Chondrocyte (in vitro differentiated cells): ENCODE results near the gene TGFBR3. TPM values are rescaled to one million over a fixed set of nuclear protein-coding genes. Genes with fewer than 3 reads are reported as not detected.

Experiments
- DNase-seq: peaks from one replicate; pipeline ENCODE4 v3.0.0; 2021; ENCODE audit warnings: mixed read lengths, low spot score
- H3K27ac Mint-ChIP-seq: one replicate; pipeline ENCODE4 v1.8.0; 2021; ENCODE audit warnings: mild to moderate bottlenecking, moderate library complexity, mixed read lengths; ENCODE audit not compliant: unreplicated experiment
- H3K27me3 Mint-ChIP-seq: 2 replicates; pipeline ENCODE4 v1.8.0; 2021; ENCODE audit warnings: low read depth, mixed read lengths
- H3K36me3 Mint-ChIP-seq: 2 replicates; pipeline ENCODE4 v1.8.0; 2021; ENCODE audit warnings: low read depth, mixed read lengths
- H3K4me1 Mint-ChIP-seq: 2 replicates; pipeline ENCODE4 v1.8.0; 2021; ENCODE audit warnings: low read depth, mild to moderate bottlenecking, mixed read lengths
- H3K4me3 Mint-ChIP-seq: one replicate; pipeline ENCODE4 v1.8.0; 2021; ENCODE audit warnings: mild to moderate bottlenecking, moderate library complexity, mixed read lengths; ENCODE audit not compliant: unreplicated experiment
- H3K9me3 Mint-ChIP-seq: 2 replicates; pipeline ENCODE4 v1.8.0; 2021; ENCODE audit warnings: low read depth, mixed read lengths
- CTCF ChIP-seq: fragments of 200-600 bp; sonication (generic); IDR thresholded peaks from 2 replicates; pipeline ENCODE4 v1.5.0; 2021; ENCODE audit warnings: antibody characterized with exemption, mild to moderate bottlenecking, moderate library complexity
- long read RNA-seq: library from polyadenylated mRNA; stranded (forward); transcript quantifications from one replicate; pipeline ENCODE4 v2.0.0, GENCODE V29; 2021
- total RNA-seq: library from RNA; stranded (reverse); gene quantifications from 3 replicates; pipeline ENCODE4 v1.2.1, GENCODE V29; 2021

TGFBR3 gene
- total RNA-seq = 0.80 to 2.8 TPM (median 1.4 TPM) in 3 replicates
- long read RNA-seq = 0 reads

GRCh38 chr1:91885716-91886506 is at the start of gene TGFBR3:
Gene TGFBR3, minus strand, starts transcription at chr1:91886151. Its CDS starts 24,620 bp downstream, at chr1:91861531.
- Mint-ChIP-seq H3K27ac (peak within 1 kb of the TSS; percentile 41), H3K27me3 (peaks cover 10% of the 10 kb centered on the region), H3K36me3 (no peaks in the 10 kb centered on the region), H3K4me1 (peaks cover 19% of the 10 kb centered on the region), H3K9me3 (no peaks in the 10 kb centered on the region), H3K4me3 (peak within 1 kb of the TSS; percentile 77)
- DNase-seq = peak; percentile 93
- peak; percentile 77 for TF ChIP-seq CTCF

GRCh38 chr1:91929250-91929649 is 43.3 kb upstream of the TGFBR3 start:
- no peak for DNase-seq
- Mint-ChIP-seq H3K4me3 (no peak overlapping the region), H3K27ac (no peak overlapping the region), H3K27me3 (no peaks in the 10 kb centered on the region), H3K9me3 (peaks cover under 1% of the 10 kb centered on the region), H3K36me3 (no peaks in the 10 kb centered on the region), H3K4me1 (peaks cover 15% of the 10 kb centered on the region)
- TF ChIP-seq CTCF = no peak

- peaks cover 7% of the 10 kb centered on the region for H3K9me3 Mint-ChIP-seq
- TF ChIP-seq CTCF = no peak
- H3K27ac Mint-ChIP-seq = no peak overlapping the region
- no peaks in the 10 kb centered on the region for H3K27me3 Mint-ChIP-seq
- no peak for DNase-seq
- no peak overlapping the region for H3K4me3 Mint-ChIP-seq
- H3K36me3 Mint-ChIP-seq = no peaks in the 10 kb centered on the region
- H3K4me1 Mint-ChIP-seq = peaks cover 21% of the 10 kb centered on the region
Observed at GRCh38 chr1:91928026-91928425, 42.1 kb upstream of the TGFBR3 start.

- Mint-ChIP-seq H3K4me1 (peaks cover 21% of the 10 kb centered on the region), H3K9me3 (peaks cover 7% of the 10 kb centered on the region), H3K27ac (no peak overlapping the region), H3K27me3 (no peaks in the 10 kb centered on the region), H3K36me3 (no peaks in the 10 kb centered on the region), H3K4me3 (no peak overlapping the region)
- no peak for DNase-seq
- TF ChIP-seq CTCF = no peak
Observed at GRCh38 chr1:91925644-91926435, 39.9 kb upstream of the TGFBR3 start.

- Mint-ChIP-seq H3K4me1 (peaks cover 25% of the 10 kb centered on the region), H3K9me3 (peaks cover 7% of the 10 kb centered on the region), H3K27me3 (no peaks in the 10 kb centered on the region), H3K27ac (no peak overlapping the region), H3K36me3 (no peaks in the 10 kb centered on the region), H3K4me3 (no peak overlapping the region)
- no peak for DNase-seq
- TF ChIP-seq CTCF = no peak
Observed at GRCh38 chr1:91924146-91924545, 38.2 kb upstream of the TGFBR3 start.
